OCI-LY3 (cell line): ENCODE results near the gene RNF152.

Source experiments
- CTCF ChIP-seq: fragments of 200-600, 300-600 bp; sonication (generic); IDR thresholded peaks from 2 replicates; pipeline ENCODE4 v1.5.1; 2014; ENCODE audit warnings: antibody characterized with exemption, low read length, low read depth
- EZH2phosphoT487 ChIP-seq: fragments of 200-600 bp; shearing (Covaris generic); IDR thresholded peaks from 2 replicates; pipeline ENCODE4 v1.6.1; 2018; ENCODE audit warnings: antibody characterized with exemption, mixed run types, low read depth

- no peak for TF ChIP-seq CTCF
- no peak for TF ChIP-seq EZH2phosphoT487
Measured at GRCh38 chr18:61847164-61847791, 45.5 kb downstream of the RNF152 start.
